Left lung (tissue), 10 donors: Measurements from ENCODE around the gene DHX15. TPM values are rescaled to one million over a fixed set of nuclear protein-coding genes. Genes with fewer than 3 reads are reported as not detected.
A peak's percentile ranks its signal among the peaks of the same experiment; 100 is the strongest.

Experiments used
- ATAC-seq: fragments of 200-7000 bp; cut with Tn5 transposase; one replicate; pipeline ENCODE4 v1.9.1; 2020; ENCODE audit warnings: moderate library complexity
- DNase-seq, 4 donors: peaks; one replicate each; pipeline ENCODE4 v3.0.0-alpha.2; 2013 to 2020
- H3K27ac ChIP-seq, 2 donors: fragments of 200-600 bp; sonication (generic) in 1 of 2; one replicate each; pipeline versions ENCODE4 v1.5.0 to v1.8.0; 2020 to 2021
- H3K27me3 ChIP-seq, 2 donors: fragments of 200-600 bp; sonication (generic) in 1 of 2; one replicate each; pipeline versions ENCODE4 v1.5.0 to v1.8.0; 2020 to 2021
- H3K36me3 ChIP-seq, 2 donors: fragments of 200-600 bp; sonication (generic) in 1 of 2; one replicate each; pipeline versions ENCODE4 v1.5.0 to v1.8.0; 2020 to 2021
- H3K4me1 ChIP-seq, 2 donors: fragments of 200-600 bp; one replicate each; pipeline ENCODE4 v1.8.0; 2021
- H3K4me3 ChIP-seq, 2 donors: fragments of 200-600 bp; sonication (generic) in 1 of 2; one replicate each; pipeline versions ENCODE4 v1.5.0 to v1.8.0; 2020 to 2021; ENCODE audit warnings: mild to moderate bottlenecking in 1 of 2
- H3K9me3 ChIP-seq, 2 donors: fragments of 200-600 bp; sonication (generic) in 1 of 2; one replicate each; pipeline versions ENCODE4 v1.5.0 to v1.8.0; 2020 to 2021
- intact Hi-C, 2 donors: fragments of 100-400 bp; cut with DNase I; formaldehyde crosslinking; loops; one replicate each; pipeline versions ENCODE4 v1.11.2 to v1.14.2; 2022
- polyA plus RNA-seq, 6 donors: library from polyadenylated mRNA; unstranded; fragments of 120-200 nt; gene quantifications; one replicate each; pipeline ENCODE4 v1.2.1, GENCODE V29; 2013; ENCODE audit not compliant: insufficient read length in 6 of 6
- total RNA-seq, 2 donors: library from RNA; stranded (reverse); fragmentation: NEBNext Ultra II Directional; extraction: Animal tissue kit (Norgen Biotek cat#: 25700); gene quantifications; one replicate each; pipeline ENCODE4 v1.2.1, GENCODE V29; 2021
- TF ChIP-seq, protein P1 (sequence below), 2 donors: fragments of 200-600 bp; sonication (generic) in 1 of 2; IDR thresholded peaks; one replicate each; pipeline versions ENCODE4 v1.5.0 to v1.8.0; 2021; ENCODE audit warnings: antibody characterized with exemption in 2 of 2
- donor health status: DM: no; HTN: yes; CAD: no.
- donor health status: DM: no; HTN: no; CAD: no.

The DHX15 gene
- total and polyA plus RNA-seq, 8 donors, result 89.8 to 257 (median 218) TPM

DNA sequence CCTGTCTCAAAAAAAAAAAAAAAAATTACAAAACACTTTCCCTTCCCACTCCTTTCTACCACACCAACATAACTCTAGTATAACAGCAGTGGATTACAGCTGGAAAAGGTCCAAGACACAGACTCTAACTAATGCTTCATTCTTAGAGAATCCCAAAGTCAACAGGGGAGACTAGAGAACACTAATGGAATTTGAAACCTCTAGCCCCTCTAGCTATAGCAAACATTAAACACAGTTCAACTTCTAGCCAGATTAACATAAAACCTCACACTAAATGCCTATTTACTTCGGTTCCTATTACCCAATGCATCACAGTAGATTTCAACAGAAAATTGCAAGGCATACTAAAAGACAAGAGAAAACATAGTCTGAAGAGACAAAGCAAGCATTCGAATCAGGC is 10.5 kb upstream of the DHX15 start:
- no peak overlapping the region for H3K27ac ChIP-seq
- H3K4me3 ChIP-seq, result no peak overlapping the region
- H3K36me3 ChIP-seq, result no peaks in the 10 kb centered on the region
- peak in 1 of 4 donors; percentile 24 for DNase-seq
- TF ChIP-seq, protein P1, sequence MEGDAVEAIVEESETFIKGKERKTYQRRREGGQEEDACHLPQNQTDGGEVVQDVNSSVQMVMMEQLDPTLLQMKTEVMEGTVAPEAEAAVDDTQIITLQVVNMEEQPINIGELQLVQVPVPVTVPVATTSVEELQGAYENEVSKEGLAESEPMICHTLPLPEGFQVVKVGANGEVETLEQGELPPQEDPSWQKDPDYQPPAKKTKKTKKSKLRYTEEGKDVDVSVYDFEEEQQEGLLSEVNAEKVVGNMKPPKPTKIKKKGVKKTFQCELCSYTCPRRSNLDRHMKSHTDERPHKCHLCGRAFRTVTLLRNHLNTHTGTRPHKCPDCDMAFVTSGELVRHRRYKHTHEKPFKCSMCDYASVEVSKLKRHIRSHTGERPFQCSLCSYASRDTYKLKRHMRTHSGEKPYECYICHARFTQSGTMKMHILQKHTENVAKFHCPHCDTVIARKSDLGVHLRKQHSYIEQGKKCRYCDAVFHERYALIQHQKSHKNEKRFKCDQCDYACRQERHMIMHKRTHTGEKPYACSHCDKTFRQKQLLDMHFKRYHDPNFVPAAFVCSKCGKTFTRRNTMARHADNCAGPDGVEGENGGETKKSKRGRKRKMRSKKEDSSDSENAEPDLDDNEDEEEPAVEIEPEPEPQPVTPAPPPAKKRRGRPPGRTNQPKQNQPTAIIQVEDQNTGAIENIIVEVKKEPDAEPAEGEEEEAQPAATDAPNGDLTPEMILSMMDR (IDR thresholded peaks at IDR 0.05), result no peak
- H3K9me3 ChIP-seq, result peaks cover 0 to 11% of the 10 kb centered on the region in 2 donors
- intact Hi-C loops, result no loop called here
- ATAC-seq, result no peak
- no peaks in the 10 kb centered on the region for H3K4me1 ChIP-seq
- no peaks in the 10 kb centered on the region for H3K27me3 ChIP-seq

DNA sequence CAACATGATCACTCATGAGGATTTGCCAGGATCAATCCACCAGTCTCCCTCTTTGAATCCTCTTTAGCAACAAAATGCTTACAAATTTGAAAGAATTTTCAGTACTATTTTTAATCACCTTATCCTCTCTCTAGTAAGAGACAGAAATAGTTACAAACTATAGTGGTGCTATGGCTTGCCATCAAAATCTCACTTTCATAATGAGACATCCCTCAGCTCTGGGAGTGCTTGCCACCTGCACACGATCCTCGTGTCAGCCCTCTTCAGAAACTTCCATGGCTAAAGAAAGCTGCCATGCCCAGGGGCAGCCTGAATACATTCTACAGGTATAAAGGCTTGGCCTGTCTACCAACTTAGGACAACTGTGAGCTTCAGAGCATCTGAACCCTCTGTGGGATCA is 5.1 kb upstream of the DHX15 start:
- Histone ChIP-seq H3K27me3 (no peaks in the 10 kb centered on the region), H3K4me1 (peaks cover 0 to 4% of the 10 kb centered on the region in 2 donors), H3K4me3 (no peak overlapping the region), H3K9me3 (peaks cover 0 to 16% of the 10 kb centered on the region in 2 donors), H3K36me3 (no peaks in the 10 kb centered on the region), H3K27ac (no peak overlapping the region)
- intact Hi-C loops, result no loop called here
- DNase-seq (no peak), ATAC-seq (no peak)
- TF ChIP-seq, protein P1 (IDR thresholded peaks at IDR 0.05), result no peak

DNA sequence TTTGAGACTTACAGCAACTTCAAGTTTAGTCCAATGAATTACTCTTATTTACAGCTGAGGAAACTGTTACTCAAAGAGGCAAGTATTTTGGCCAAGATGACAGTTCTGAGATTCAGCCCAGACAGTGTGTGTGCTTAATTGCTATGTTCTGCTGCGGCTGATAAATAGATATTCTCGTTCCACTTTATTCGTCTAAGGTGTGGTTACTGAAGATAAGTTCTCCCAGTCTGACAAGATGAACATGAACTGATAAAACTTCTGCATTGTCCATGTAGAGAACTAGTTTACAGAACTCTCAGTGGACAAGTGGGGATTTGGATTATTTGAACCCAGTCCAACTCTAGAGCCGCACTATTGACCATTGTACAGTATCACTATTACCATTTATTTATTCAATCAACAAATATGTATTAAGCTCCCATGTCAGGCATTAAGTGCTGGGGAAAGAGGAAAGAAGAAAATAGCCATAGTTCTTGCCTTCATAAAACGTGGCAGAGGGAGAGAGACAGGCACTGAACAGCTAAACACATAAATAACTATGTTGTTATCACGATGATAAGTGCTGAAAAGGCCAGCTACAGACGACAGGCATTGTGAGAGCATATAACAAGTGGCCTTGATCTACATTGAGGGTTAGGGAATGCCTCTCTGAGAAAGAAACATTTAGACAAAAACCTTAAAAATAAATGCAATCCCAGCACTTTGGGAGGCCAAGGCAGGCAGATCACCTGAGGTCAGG is 4.0 kb upstream of the DHX15 start:
- TF ChIP-seq, protein P1 (IDR thresholded peaks at IDR 0.05), result no peak
- H3K27me3 ChIP-seq, result no peaks in the 10 kb centered on the region
- no peak overlapping the region for H3K27ac ChIP-seq
- H3K36me3 ChIP-seq, result no peaks in the 10 kb centered on the region
- ATAC-seq (no peak), DNase-seq (no peak)
- no peak overlapping the region for H3K4me3 ChIP-seq
- peaks cover 0 to 4% of the 10 kb centered on the region in 2 donors for H3K4me1 ChIP-seq
- H3K9me3 ChIP-seq, result peaks cover 0 to 16% of the 10 kb centered on the region in 2 donors
- intact Hi-C loops, result no loop called here

DNA sequence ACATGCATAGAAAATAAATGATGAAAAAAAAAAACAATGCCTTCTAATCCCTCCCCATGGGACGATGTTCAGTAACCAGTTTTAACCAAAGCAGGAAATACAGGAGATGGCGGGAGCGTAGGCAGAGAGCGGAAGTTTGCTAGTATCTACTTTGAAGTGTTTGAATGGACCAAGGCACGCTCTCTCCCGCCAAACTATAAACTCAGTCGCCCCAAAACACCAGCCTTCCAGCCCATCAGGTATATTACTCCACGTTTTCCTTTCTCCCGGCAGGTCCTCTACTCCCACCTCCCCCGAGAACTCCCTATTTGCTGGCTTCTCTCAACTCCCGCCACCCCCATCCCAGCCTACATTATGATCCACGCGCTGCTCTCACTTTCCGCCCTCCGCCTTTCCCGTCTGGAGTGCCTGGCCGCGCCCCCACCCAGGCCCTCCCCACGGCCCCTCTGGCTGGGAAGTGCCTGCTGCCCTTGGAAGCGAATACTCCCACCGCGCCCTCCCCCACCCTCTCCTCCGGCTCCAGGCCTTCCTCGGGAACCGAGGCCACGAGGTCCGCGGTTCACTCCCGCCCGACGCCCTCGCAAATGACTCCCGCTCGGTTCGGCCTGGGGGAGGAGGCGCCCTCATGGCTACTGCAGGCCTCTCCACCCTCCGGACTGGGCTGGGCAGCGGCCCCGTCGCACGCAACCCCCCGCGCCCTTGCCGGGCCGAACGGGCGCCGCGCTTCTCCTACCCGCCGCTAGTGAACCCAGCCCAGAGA is 723 bp downstream of the DHX15 start:
- TF ChIP-seq, protein P1 (IDR thresholded peaks at IDR 0.05), result no peak
- peak overlapping the region; percentile 76 to 86 for H3K4me3 ChIP-seq
- DNase-seq, result peak; percentile 53 to 88 (median 62)
- H3K36me3 ChIP-seq, result peaks cover 0 to 7% of the 10 kb centered on the region in 2 donors
- ATAC-seq, result peak; percentile 62
- peak overlapping the region; percentile 88 to 96 for H3K27ac ChIP-seq
- H3K4me1 ChIP-seq, result peaks cover 10 to 50% of the 10 kb centered on the region in 2 donors
- H3K9me3 ChIP-seq, result no peaks in the 10 kb centered on the region
- intact Hi-C loops, result no loop called here
- no peaks in the 10 kb centered on the region for H3K27me3 ChIP-seq

DNA sequence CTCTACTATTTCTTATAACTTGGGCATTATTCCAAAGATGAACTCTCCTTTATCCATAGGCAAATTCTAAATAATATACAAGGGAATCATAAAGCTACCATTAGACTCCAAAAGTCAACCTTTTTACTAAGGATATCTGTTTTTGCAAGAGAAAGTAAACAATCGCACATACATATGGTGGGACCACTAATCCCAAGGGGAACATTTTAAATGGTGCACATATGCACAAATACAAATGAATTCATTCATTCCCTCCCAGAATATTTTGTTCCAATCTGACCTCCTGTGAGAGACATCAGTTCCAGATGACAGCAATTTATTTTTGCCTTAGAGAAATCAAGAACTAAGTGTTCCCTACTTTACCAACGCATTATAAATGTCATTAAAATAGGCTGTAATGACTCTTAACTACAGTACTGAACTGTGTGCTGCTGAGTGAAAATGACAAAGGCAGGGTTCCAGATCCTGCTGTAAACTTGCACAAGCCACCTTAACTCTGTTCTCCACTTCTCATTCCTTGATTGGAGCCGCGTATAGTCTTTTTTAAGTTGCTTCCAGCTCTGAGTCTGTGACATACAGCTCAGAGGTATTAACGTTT is 2.0 kb downstream of the DHX15 start:
- no peaks in the 10 kb centered on the region for H3K27me3 ChIP-seq
- DNase-seq (no peak), ATAC-seq (no peak)
- peak overlapping the region; percentile 76 to 86 for H3K4me3 ChIP-seq
- intact Hi-C loops, result no loop called here
- peaks cover 0 to 7% of the 10 kb centered on the region in 2 donors for H3K36me3 ChIP-seq
- no peaks in the 10 kb centered on the region for H3K9me3 ChIP-seq
- TF ChIP-seq, protein P1 (IDR thresholded peaks at IDR 0.05), result no peak
- H3K4me1 ChIP-seq, result peaks cover 10 to 63% of the 10 kb centered on the region in 2 donors
- peak overlapping the region; percentile 88 to 96 for H3K27ac ChIP-seq
